ENCODE data around the gene AKNAD1. TPM values are rescaled to one million over a fixed set of nuclear protein-coding genes. Genes with fewer than 3 reads are reported as not detected.

Gene AKNAD1
- total and polyA plus RNA-seq, 2 of the 8 experiments (the other 6 are each of a cell fraction or from before 2014, with no cell fraction given), result not detected

GRCh38 chr1:108882837-108883236 lies 25.9 kb upstream of the AKNAD1 start (continued):
- TF ChIP-seq CHD7 (IDR thresholded peaks at IDR 0.05; ENCODE audit: insufficient replicate concordance, low read length) (no peak), EGR1 (IDR thresholded peaks at IDR 0.05; ENCODE audit: borderline replicate concordance, low read depth, low read length) (no peak), NANOG (IDR thresholded peaks at IDR 0.05; ENCODE audit: insufficient read depth, low read depth, low read length, poor library complexity, severe bottlenecking) (no peak), RBBP5 (IDR thresholded peaks at IDR 0.05; ENCODE audit: borderline replicate concordance, low read depth, low read length) (no peak), MAFK (IDR thresholded peaks at IDR 0.05; ENCODE audit: low read depth, low read length) (no peak)
